HG03469 (cell line): ENCODE measurements around the gene CYP27B1.
"Not testable (repeated sequence)": the region's sequence is repeated elsewhere in the genome, so short reads cannot be mapped to it uniquely, and the experiment has no call there.

Source experiments
- ATAC-seq: cut with Tn5 transposase; IDR thresholded peaks from one replicate; pipeline ENCODE4 v1.9.1; 2021; ENCODE audit warnings: mild to moderate bottlenecking, moderate library complexity, moderate number of reproducible peaks; ENCODE audit not compliant: unreplicated experiment

The CYP27B1 gene

GRCh38 chr12:57724936-57725740, 41.7 kb downstream of the CYP27B1 start:
- ATAC-seq: no peak

GRCh38 chr12:57724003-57724935, 42.6 kb downstream of the CYP27B1 start:
- no peak for ATAC-seq

DNA sequence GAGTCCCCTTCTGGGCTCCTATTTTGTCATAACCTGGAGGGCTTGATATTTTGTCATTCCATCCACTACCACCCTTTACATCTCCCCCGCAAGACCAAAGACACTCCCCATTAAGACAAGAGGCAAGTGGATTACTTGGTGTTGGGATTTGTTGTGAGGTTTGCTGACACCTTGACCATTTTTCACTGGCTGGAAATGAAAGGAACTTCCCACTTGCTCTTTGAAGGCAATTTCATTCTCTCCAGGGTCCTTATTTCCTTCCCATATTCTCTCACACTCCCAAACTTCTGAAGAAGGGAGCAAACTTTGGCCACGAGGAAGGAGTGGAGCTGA, 43.3 kb downstream of the CYP27B1 start:
- no peak for ATAC-seq

DNA sequence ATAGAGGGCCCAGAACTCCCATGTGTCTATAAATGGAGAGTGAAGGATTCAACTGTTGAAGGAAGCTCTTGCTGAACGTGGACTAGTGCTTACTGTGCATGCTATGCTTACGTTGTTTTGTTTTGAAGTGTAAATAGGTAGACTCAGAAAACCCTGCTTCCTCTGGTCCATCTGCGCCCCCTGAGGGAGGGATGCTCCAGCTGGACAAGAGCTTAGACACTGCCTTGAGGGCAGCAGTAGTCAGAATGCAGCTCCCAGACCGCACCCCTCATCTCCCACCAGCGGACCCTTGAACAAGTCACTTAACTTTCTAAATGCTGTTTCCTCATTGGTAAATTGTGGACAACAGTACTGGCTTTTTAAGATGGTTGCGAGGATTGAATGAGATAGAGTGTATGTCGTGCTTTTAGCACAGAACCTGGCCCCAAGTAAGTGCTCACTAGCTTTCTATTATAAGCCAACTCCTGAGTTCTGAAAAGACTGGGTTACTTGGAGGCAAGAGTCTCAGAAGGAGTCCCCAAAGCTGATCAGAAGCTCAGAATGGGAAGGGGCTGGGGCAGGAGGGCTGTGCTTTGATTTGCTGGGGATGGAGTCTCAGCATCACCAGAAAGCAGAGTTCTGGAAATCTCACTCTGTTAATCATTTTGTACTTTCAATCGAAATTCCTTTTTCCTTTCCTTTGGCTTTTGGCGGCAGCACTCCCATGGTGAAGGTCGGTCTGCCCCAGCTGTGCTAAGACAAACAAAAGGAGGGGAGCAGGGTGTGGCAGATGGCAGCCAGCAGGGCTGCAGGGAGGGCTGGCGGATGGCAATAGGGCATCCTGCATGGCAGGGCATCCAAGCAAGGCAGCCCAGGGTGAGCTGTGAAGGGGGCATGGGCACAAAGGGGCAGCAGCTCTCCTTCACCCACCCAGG, 43.9 kb downstream of the CYP27B1 start:
- ATAC-seq: no peak

- ATAC-seq: not testable (repeated sequence)
Observed at GRCh38 chr12:57721846-57722608, 44.9 kb downstream of the CYP27B1 start.

DNA sequence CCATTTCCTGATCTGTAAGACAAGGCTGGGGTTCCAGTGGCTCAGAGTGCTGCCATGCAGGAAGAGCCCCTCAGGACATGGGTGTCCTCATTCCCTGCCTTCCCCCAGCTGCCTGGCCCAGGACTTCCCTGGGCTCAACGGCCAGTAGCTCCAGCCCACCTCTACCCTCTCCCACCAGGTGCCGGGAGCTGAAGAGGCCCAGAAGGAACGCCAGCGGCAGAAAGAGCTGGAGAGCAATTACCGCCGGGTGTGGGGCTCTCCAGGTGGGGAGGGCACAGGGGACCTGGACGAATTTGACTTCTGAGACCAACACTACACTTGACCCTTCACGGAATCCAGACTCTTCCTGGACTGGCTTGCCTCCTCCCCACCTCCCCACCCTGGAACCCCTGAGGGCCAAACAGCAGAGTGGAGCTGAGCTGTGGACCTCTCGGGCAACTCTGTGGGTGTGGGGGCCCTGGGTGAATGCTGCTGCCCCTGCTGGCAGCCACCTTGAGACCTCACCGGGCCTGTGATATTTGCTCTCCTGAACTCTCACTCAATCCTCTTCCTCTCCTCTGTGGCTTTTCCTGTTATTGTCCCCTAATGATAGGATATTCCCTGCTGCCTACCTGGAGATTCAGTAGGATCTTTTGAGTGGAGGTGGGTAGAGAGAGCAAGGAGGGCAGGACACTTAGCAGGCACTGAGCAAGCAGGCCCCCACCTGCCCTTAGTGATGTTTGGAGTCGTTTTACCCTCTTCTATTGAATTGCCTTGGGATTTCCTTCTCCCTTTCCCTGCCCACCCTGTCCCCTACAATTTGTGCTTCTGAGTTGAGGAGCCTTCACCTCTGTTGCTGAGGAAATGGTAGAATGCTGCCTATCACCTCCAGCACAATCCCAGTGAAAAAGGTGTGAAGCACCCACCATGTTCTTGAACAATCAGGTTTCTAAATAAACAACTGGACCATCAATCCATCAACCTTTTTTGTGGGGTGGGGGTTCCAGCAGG, 46.0 kb downstream of the CYP27B1 start:
- ATAC-seq: no peak

DNA sequence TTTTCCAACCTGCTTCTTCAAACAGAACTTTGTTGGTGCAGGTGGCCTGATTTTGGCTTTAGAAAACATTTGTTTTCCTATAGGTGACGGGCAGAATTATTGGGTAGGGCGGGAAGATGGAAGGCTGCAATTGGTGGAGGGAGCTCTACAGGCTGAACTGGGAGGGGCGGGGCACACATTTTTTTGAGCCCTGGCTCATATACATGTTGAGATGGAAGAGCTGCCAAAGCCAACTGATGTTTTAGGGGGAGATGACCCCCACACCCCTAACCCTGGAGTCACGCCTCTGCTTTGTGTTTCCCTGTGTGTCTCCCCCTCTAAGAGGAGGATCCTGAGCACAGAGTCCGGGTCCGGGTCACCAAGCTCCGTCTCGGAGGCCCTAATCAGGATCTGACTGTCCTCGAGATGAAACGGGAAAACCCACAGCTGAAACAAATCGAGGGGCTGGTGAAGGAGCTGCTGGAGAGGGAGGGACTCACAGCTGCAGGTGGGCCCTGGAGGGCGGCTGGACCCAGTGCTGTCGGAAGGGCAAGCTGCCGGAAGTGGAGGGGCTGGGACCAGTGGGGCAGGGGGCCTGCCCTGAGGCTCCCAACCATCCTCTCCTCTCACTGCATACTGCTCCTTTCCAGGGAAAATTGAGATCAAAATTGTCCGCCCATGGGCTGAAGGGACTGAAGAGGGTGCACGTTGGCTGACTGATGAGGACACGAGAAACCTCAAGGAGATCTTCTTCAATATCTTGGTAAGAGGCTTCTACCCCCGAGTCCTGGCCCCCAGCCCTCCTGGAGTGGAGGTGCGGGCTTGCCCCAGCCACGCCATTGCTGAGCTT, 46.9 kb downstream of the CYP27B1 start:
- no peak for ATAC-seq

- ATAC-seq: no peak
Observed at GRCh38 chr12:57718641-57719528, 48.0 kb downstream of the CYP27B1 start.

DNA sequence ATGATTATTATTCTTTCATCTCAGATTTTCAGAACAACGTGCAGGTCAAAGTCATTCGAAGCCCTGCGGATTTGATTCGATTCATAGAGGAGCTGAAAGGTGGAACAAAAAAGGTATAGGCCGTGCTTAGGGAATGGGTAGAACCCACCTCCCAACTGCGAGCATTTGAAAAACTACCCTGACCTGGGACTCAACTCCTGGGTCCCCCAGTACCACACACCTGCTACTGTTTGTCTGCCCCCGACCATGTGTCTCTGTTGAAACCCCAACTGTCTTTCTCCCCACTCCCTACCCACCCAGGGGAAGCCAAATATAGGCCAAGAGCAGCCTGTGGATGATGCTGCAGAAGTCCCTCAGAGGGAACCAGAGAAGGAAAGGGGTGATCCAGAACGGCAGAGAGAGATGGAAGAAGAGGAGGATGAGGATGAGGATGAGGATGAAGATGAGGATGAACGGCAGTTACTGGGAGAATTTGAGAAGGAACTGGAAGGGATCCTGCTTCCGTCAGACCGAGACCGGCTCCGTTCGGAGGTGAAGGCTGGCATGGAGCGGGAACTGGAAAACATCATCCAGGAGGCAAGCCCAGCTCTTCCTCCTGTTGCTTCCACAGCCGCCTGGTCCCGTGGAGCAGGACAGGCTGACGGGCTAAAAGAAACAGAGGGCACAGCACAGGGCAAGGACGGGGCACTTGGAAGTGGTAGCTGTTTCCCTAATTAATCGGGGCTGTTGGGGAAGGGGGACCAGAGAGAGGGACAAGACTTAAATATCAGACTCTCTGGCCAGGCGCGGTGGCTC, 48.8 kb downstream of the CYP27B1 start:
- ATAC-seq: no peak

GRCh38 chr12:57717131-57717530, 49.7 kb downstream of the CYP27B1 start:
- ATAC-seq: no peak

GRCh38 chr12:57716305-57716704, 50.6 kb downstream of the CYP27B1 start:
- no peak for ATAC-seq

DNA sequence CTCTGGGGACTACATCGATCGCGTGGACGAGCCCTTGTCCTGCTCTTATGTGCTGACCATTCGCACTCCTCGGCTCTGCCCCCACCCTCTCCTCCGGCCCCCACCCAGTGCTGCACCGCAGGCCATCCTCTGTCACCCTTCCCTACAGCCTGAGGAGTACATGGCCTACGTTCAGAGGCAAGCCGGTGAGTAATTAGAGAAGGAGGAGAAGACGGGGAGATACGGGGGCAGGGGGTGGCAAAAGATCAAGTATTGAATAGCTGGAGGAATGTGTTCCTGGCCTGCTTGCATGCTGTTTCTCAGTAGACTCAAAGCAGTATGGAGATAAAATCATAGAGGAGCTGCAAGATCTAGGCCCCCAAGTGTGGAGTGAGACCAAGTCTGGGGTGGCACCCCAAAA, 51.1 kb downstream of the CYP27B1 start:
- ATAC-seq: no peak

DNA sequence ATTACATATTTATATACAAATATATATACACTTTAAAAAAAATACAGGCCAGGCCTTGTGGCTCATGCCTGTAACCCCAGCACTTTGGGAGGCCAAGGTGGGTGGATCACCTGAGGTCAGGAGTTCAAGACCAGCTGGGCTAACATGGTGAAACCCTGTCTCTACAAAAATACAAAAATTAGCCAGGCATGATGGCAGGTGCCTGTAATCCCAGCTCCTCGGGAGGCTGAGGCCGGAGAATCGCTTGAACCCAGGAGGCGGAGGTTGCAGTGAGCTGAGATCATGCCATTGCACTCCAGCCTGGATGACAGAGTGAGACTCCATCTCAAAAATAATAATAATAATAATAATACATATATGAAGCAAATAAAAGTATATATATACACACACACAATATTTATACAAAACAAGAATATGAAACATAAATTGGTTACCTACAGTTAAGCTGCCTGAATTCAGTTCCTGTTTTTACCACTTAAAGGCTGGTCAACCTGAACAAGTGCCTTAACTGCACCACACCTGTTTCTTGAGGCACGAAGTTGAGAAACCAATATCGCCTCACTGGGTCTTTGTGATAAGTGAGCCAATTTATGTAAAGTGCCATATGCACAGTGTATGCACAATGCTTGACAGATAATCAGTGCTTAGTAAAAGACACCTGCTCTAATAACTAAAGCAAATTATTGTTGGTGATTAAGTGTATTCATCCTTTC, 51.7 kb downstream of the CYP27B1 start:
- ATAC-seq: not testable (repeated sequence)

DNA sequence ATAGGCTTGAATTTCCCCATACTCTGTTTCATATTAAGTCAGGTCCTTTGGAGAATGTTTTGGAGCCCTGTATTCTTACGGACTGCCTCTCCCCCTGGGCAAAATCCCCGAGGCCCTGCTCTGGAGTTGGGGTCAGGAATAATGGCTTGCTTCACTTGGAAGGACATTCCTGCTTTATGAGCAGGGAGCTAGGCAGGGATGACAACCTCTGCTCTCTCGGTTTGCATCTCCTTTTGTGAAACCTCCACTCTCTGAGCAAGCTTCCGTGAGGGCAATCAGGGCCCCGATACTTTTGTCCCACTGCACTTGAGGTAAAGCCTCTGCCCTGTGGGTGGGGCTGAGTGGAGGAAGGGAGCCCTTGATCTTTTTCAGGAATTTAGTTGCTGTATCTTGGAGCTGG, 53.7 kb downstream of the CYP27B1 start:
- no peak for ATAC-seq

- ATAC-seq: no peak
Observed at GRCh38 chr12:57712701-57713100, 54.2 kb downstream of the CYP27B1 start.
